IMR-90 (cell line): ENCODE measurements around the gene NELL1. TPM values are rescaled to one million over a fixed set of nuclear protein-coding genes. Genes with fewer than 3 reads are reported as not detected.

Experiments
- ATAC-seq: fragments of 200-7000 bp; cut with Tn5 transposase; 2 replicates; pipeline ENCODE4 v1.9.1; 2020; ENCODE audit warnings: low read depth, mild to moderate bottlenecking, moderate library complexity
- BruUV-seq: library from RNA; stranded (reverse); fragments of 400-500 nt; replicated peaks from 2 replicates; lab custom pipeline; 2021; lab: Mats Ljungman, UMichigan
- CTCF ChIA-PET: fragments of 300-600 bp; formaldehyde crosslinking; extraction: SDS; loops from one replicate; lab custom pipeline; 2021; ENCODE audit warnings: antibody characterized with exemption; lab: Yijun Ruan, JAX
- POLR2A ChIA-PET: fragments of 300-600 bp; sonication (Branson Sonifier 250); formaldehyde crosslinking; loops from one replicate; lab custom pipeline; 2022; ENCODE audit warnings: antibody characterized with exemption; ENCODE audit not compliant: unreplicated experiment; lab: Charles Lee
- DNase-seq: peaks from one replicate; pipeline ENCODE4 v3.0.0; 2013
- H2AFZ ChIP-seq: replicated peaks from 2 replicates; pipeline ENCODE3; 2013; ENCODE audit warnings: low read length, mild to moderate bottlenecking; ENCODE audit not compliant: poor library complexity
- H2AK5ac ChIP-seq: 2 replicates; pipeline ENCODE4 v1.6.1; 2013; ENCODE audit warnings: low read depth, low read length, inconsistent platforms
- H2AK9ac ChIP-seq: replicated peaks from 2 replicates; pipeline ENCODE3; 2013; ENCODE audit warnings: mild to moderate bottlenecking, low read depth, low read length, moderate library complexity; ENCODE audit not compliant: poor library complexity
- H2BK120ac ChIP-seq: 2 replicates; pipeline ENCODE4 v1.6.1; 2013; ENCODE audit warnings: low read depth, low read length, inconsistent platforms
- H2BK15ac ChIP-seq: 3 replicates; pipeline ENCODE4 v1.6.1; 2013; ENCODE audit warnings: low read depth, low read length, inconsistent platforms
- H2BK20ac ChIP-seq: 2 replicates; pipeline ENCODE4 v1.6.1; 2013; ENCODE audit warnings: low read depth, mild to moderate bottlenecking, inconsistent platforms, low read length, moderate library complexity
- H2BK5ac ChIP-seq: 2 replicates; pipeline ENCODE4 v1.6.1; 2013; ENCODE audit warnings: mild to moderate bottlenecking, low read depth, low read length, inconsistent platforms; ENCODE audit not compliant: poor library complexity, severe bottlenecking
- H3K14ac ChIP-seq: replicated peaks from 2 replicates; pipeline ENCODE4 v1.6.1; 2013; ENCODE audit warnings: low read depth, low read length, inconsistent platforms
- H3K18ac ChIP-seq: 2 replicates; pipeline ENCODE4 v1.6.1; 2013; ENCODE audit warnings: low read depth, low read length, control low read depth
- H3K23ac ChIP-seq: 2 replicates; pipeline ENCODE4 v1.6.1; 2013; ENCODE audit warnings: low read depth, low read length, inconsistent platforms
- H3K27ac ChIP-seq: 2 replicates; pipeline ENCODE4 v1.5.1; 2013; ENCODE audit warnings: mild to moderate bottlenecking, control low read depth, low read length; ENCODE audit not compliant: insufficient read depth
- H3K27me3 ChIP-seq: 2 replicates; pipeline ENCODE4 v1.6.1; 2013; ENCODE audit warnings: low read length; ENCODE audit not compliant: control insufficient read depth, insufficient read depth
- H3K36me3 ChIP-seq: 2 replicates; pipeline ENCODE4 v1.6.1; 2013; ENCODE audit warnings: low read length, mixed read lengths; ENCODE audit not compliant: control insufficient read depth, insufficient read depth
- H3K4ac ChIP-seq: 2 replicates; pipeline ENCODE4 v1.6.1; 2013; ENCODE audit warnings: low read depth, low read length, inconsistent platforms
- H3K4me1 ChIP-seq: 2 replicates; pipeline ENCODE4 v1.6.1; 2013; ENCODE audit warnings: low read length, mixed read lengths; ENCODE audit not compliant: control insufficient read depth, insufficient read depth
- H3K4me2 ChIP-seq: 2 replicates; pipeline ENCODE4 v1.6.1; 2013; ENCODE audit warnings: low read depth, mild to moderate bottlenecking, control low read depth, low read length, moderate library complexity
- H3K4me3 ChIP-seq: 2 replicates; pipeline ENCODE4 v1.5.1; 2013; ENCODE audit warnings: low read depth, mild to moderate bottlenecking, control low read depth, low read length, moderate library complexity; ENCODE audit not compliant: insufficient read depth
- H3K56ac ChIP-seq: 2 replicates; pipeline ENCODE4 v1.6.1; 2013; ENCODE audit warnings: low read length, inconsistent platforms; ENCODE audit not compliant: insufficient read depth; ENCODE audit errors: extremely low read depth
- H3K79me1 ChIP-seq, 2 experiments: 2 replicates each; pipeline ENCODE4 v1.6.1; 2013; ENCODE audit warnings: low read length in 2 of 2, inconsistent platforms in 1 of 2, low read depth in 1 of 2
- H3K9ac ChIP-seq: 2 replicates; pipeline ENCODE4 v1.6.1; 2013; ENCODE audit warnings: low read depth, low read length, control low read depth
- H3K9me1 ChIP-seq: 2 replicates; pipeline ENCODE4 v1.6.1; 2013; ENCODE audit warnings: low read length, inconsistent platforms; ENCODE audit not compliant: insufficient read depth
- H3K9me3 ChIP-seq: 2 replicates; pipeline ENCODE4 v1.6.1; 2013; ENCODE audit warnings: low read length; ENCODE audit not compliant: control insufficient read depth, insufficient read depth
- H4K20me1 ChIP-seq: 2 replicates; pipeline ENCODE4 v1.6.1; 2013; ENCODE audit warnings: low read length, inconsistent platforms; ENCODE audit not compliant: insufficient read depth
- H4K5ac ChIP-seq: 2 replicates; pipeline ENCODE4 v1.6.1; 2013; ENCODE audit warnings: mild to moderate bottlenecking, low read depth, low read length, control low read depth
- H4K8ac ChIP-seq, 2 experiments: 2 replicates each; pipeline ENCODE4 v1.6.1; 2013; ENCODE audit warnings: low read depth in 2 of 2, low read length in 2 of 2, control low read depth in 1 of 2, inconsistent platforms in 1 of 2
- H4K91ac ChIP-seq: 2 replicates; pipeline ENCODE4 v1.6.1; 2013; ENCODE audit warnings: low read depth, low read length, inconsistent platforms; ENCODE audit not compliant: insufficient read depth
- MAFK ChIP-seq: IDR thresholded peaks from 2 replicates; pipeline ENCODE4 v1.6.1; 2012; ENCODE audit warnings: low read depth, low read length, improper control_type of control experiment
- WGBS, 2 experiments: methylation state at CpG; one replicate each; pipeline versions ENCODE4 v1.1.5 to v1.1.7; 2013; ENCODE audit warnings: missing lambda C conversion rate in 2 of 2; ENCODE audit not compliant: insufficient read length in 1 of 2; ENCODE audit errors: extremely low coverage in 2 of 2; 5-methylcytosine and 5-hydroxymethylcytosine counted together
- dilution Hi-C: fragments of 300-500 bp; cut with HindIII; formaldehyde crosslinking; loops from one replicate; pipeline ENCODE4 v1.14.3; 2018; ENCODE audit warnings: low sequenced_read_pairs; ENCODE audit not compliant: unreplicated experiment
- in situ Hi-C: fragments of 300-500 bp; cut with MboI; formaldehyde crosslinking; loops from 3 replicates; pipeline ENCODE4 v1.14.3; 2019; ENCODE audit warnings: low sequenced_read_pairs, inconsistent platforms, mixed read lengths
- intact Hi-C: fragments of 100-400 bp; cut with micrococcal nuclease; formaldehyde crosslinking; loops from 2 replicates; pipeline ENCODE4 v1.10.0; 2022
- polyA plus RNA-seq, 3 experiments: library from polyadenylated mRNA; depleted of rRNA; stranded (reverse); fragments of >200 nt; gene quantifications; 2 replicates each; pipeline ENCODE4 v1.2.3, GENCODE V29; 2012; ENCODE audit warnings: low replicate concordance in 1 of 3
- total RNA-seq: library from RNA; depleted of rRNA; stranded (reverse); fragments of >200 nt; gene quantifications from 2 replicates; pipeline ENCODE4 v1.2.3, GENCODE V29; 2012

The NELL1 gene
- total and polyA plus RNA-seq, 2 of the 4 experiments (the other 2 are of a cell fraction): not detected

DNA sequence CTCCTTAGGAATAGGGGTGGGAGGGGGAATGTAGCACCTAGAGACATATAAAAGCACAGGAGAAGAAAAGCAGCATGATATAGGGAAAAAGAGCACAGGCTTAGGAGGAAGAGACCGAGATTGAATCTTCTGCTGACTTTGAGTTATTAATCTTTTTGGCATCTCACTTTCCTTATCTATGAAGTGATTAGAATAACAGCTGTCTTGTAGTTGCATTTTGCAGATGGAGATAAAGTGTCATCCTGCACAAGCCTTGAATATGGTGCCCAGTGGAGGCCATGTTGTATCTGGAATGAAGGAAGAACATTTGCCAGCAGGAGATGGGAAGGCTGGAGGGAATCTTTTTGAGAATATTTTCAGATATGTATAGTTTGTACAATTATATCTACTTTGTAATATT, 594.7 kb downstream of the NELL1 start:
- no peak overlapping the region for H2BK20ac ChIP-seq
- ChIA-PET POLR2A (no interaction called here), CTCF (no interaction called here)
- H3K4me3 ChIP-seq: no peak overlapping the region
- H3K4me1 ChIP-seq: no peaks in the 10 kb centered on the region
- H4K5ac ChIP-seq: no peak overlapping the region
- no peak overlapping the region for H2AK9ac ChIP-seq
- no peak overlapping the region for H4K8ac ChIP-seq
- H3K14ac ChIP-seq: no peak overlapping the region
- H3K4ac ChIP-seq: no peak overlapping the region
- DNase-seq (no peak), ATAC-seq (no peak)
- H3K36me3 ChIP-seq: no peaks in the 10 kb centered on the region
- no peak for TF ChIP-seq MAFK
- H2BK15ac ChIP-seq: no peak overlapping the region
- in situ Hi-C loops: no loop called here
- no peak overlapping the region for H3K18ac ChIP-seq
- no peak overlapping the region for H2BK120ac ChIP-seq
- H3K9me3 ChIP-seq: peaks cover 5% of the 10 kb centered on the region; the same call in 1 of the 2 replicates
- no peak overlapping the region for H2AFZ ChIP-seq
- no peaks in the 10 kb centered on the region for H3K27me3 ChIP-seq
- H3K4me2 ChIP-seq: no peak overlapping the region
- no peak overlapping the region for H4K91ac ChIP-seq
- no CpG with 5 or more reads among the region's 1 CpG for WGBS, 2 experiments
- H3K9me1 ChIP-seq: no peaks in the 10 kb centered on the region
- no peak overlapping the region for H2BK5ac ChIP-seq
- H4K20me1 ChIP-seq: no peaks in the 10 kb centered on the region
- no TSS peak for BruUV-seq
- dilution Hi-C loops: no loop called here
- H3K56ac ChIP-seq: no peak overlapping the region
- intact Hi-C loops: no loop called here
- H2AK5ac ChIP-seq: no peak overlapping the region
- H3K9ac ChIP-seq: no peak overlapping the region
- H3K23ac ChIP-seq: no peak overlapping the region
- H3K27ac ChIP-seq: no peak overlapping the region
- no peaks in the 10 kb centered on the region for H3K79me1 ChIP-seq
